H9 (cell line): ENCODE results near the gene ASGR2. TPM values are rescaled to one million over a fixed set of nuclear protein-coding genes. Genes with fewer than 3 reads are reported as not detected.
A peak's percentile ranks its signal among the peaks of the same experiment; 100 is the strongest.

Experiments used
- DNase-seq: peaks from one replicate; pipeline ENCODE4 v3.0.0-alpha.2; 2017
- H2AFZ ChIP-seq: one replicate; pipeline ENCODE4 v1.6.1; 2013; ENCODE audit warnings: mild to moderate bottlenecking, low read length, control low read depth, moderate library complexity
- H2AK5ac ChIP-seq: 2 replicates; pipeline ENCODE4 v1.6.1; 2013; ENCODE audit warnings: low read length, control low read depth, mixed read lengths; ENCODE audit not compliant: insufficient read length
- H2BK120ac ChIP-seq: one replicate; pipeline ENCODE4 v1.6.1; 2013; ENCODE audit warnings: low read depth, mild to moderate bottlenecking, low read length, control low read depth, inconsistent platforms; ENCODE audit not compliant: poor library complexity, severe bottlenecking
- H2BK12ac ChIP-seq: 2 replicates; pipeline ENCODE4 v1.6.1; 2013; ENCODE audit warnings: low read length, control low read depth, mixed read lengths, low read depth; ENCODE audit not compliant: insufficient read length
- H2BK15ac ChIP-seq: 2 replicates; pipeline ENCODE4 v1.6.1; 2013; ENCODE audit warnings: low read depth, low read length, control low read depth
- H2BK20ac ChIP-seq: one replicate; pipeline ENCODE4 v1.6.1; 2013; ENCODE audit warnings: low read depth, mild to moderate bottlenecking, low read length, control low read depth, inconsistent platforms; ENCODE audit not compliant: poor library complexity, severe bottlenecking
- H2BK5ac ChIP-seq: 2 replicates; pipeline ENCODE4 v1.6.1; 2013; ENCODE audit warnings: low read length, control low read depth, mixed read lengths; ENCODE audit not compliant: insufficient read length
- H3K14ac ChIP-seq: 2 replicates; pipeline ENCODE4 v1.6.1; 2013; ENCODE audit warnings: low read length, control low read depth; ENCODE audit not compliant: insufficient read depth
- H3K18ac ChIP-seq: 2 replicates; pipeline ENCODE4 v1.6.1; 2013; ENCODE audit warnings: low read depth, mild to moderate bottlenecking, mixed read lengths, low read length, control low read depth; ENCODE audit not compliant: insufficient read length
- H3K23ac ChIP-seq: 2 replicates; pipeline ENCODE4 v1.6.1; 2013; ENCODE audit warnings: low read length, control low read depth, mixed read lengths, low read depth; ENCODE audit not compliant: insufficient read length
- H3K23me2 ChIP-seq: 2 replicates; pipeline ENCODE4 v1.6.1; 2013; ENCODE audit warnings: low read depth, mild to moderate bottlenecking, mixed read lengths, low read length, control low read depth; ENCODE audit not compliant: insufficient read length, poor library complexity, severe bottlenecking
- H3K27ac ChIP-seq: 2 replicates; pipeline ENCODE4 v1.5.1; 2013; ENCODE audit warnings: low read length, control low read depth, mixed read lengths, low read depth; ENCODE audit not compliant: insufficient read length
- H3K27me3 ChIP-seq: 2 replicates; pipeline ENCODE4 v1.6.1; 2013; ENCODE audit warnings: low read length, control low read depth, inconsistent platforms; ENCODE audit not compliant: insufficient read depth
- H3K4ac ChIP-seq: 2 replicates; pipeline ENCODE4 v1.6.1; 2013; ENCODE audit warnings: low read depth, mild to moderate bottlenecking, control low read depth, inconsistent platforms, low read length, moderate library complexity
- H3K4me1 ChIP-seq: 2 replicates; pipeline ENCODE4 v1.6.1; 2013; ENCODE audit warnings: low read length, control low read depth, inconsistent platforms; ENCODE audit not compliant: insufficient read depth
- H3K4me2 ChIP-seq: 2 replicates; pipeline ENCODE4 v1.6.1; 2013; ENCODE audit warnings: low read length, control low read depth, mixed read lengths; ENCODE audit not compliant: insufficient read length, insufficient read depth
- H3K56ac ChIP-seq: 2 replicates; pipeline ENCODE4 v1.6.1; 2013; ENCODE audit warnings: low read depth, mild to moderate bottlenecking, mixed read lengths, low read length, control low read depth; ENCODE audit not compliant: insufficient read length
- H3K79me1 ChIP-seq: 2 replicates; pipeline ENCODE4 v1.6.1; 2013; ENCODE audit warnings: low read depth, mild to moderate bottlenecking, moderate library complexity, low read length, control low read depth, inconsistent platforms; ENCODE audit not compliant: insufficient read depth, poor library complexity, severe bottlenecking
- H3K79me2 ChIP-seq: 2 replicates; pipeline ENCODE4 v1.6.1; 2013; ENCODE audit warnings: low read length, control low read depth, inconsistent platforms; ENCODE audit not compliant: insufficient read depth
- H3K9ac ChIP-seq: 2 replicates; pipeline ENCODE4 v1.6.1; 2013; ENCODE audit warnings: low read length, control low read depth, mixed read lengths; ENCODE audit not compliant: insufficient read length; ENCODE audit errors: extremely low read depth
- H3K9me3 ChIP-seq: one replicate; pipeline ENCODE4 v1.6.1; 2013; ENCODE audit warnings: low read depth, low read length, inconsistent platforms; ENCODE audit not compliant: control insufficient read depth
- H3T11ph ChIP-seq: one replicate; pipeline ENCODE4 v1.6.1; 2013; ENCODE audit warnings: mild to moderate bottlenecking, low read length, control low read depth, inconsistent platforms
- H4K20me1 ChIP-seq: one replicate; pipeline ENCODE4 v1.6.1; 2013; ENCODE audit not compliant: control insufficient read depth, insufficient read length, insufficient read depth
- H4K5ac ChIP-seq: 2 replicates; pipeline ENCODE4 v1.6.1; 2013; ENCODE audit warnings: low read depth, mild to moderate bottlenecking, mixed read lengths, low read length, control low read depth; ENCODE audit not compliant: insufficient read length
- H4K8ac ChIP-seq: replicated peaks from 2 replicates; pipeline ENCODE4 v1.6.1; 2013; ENCODE audit warnings: low read length, control low read depth, mixed read lengths, low read depth; ENCODE audit not compliant: insufficient read length
- H4K91ac ChIP-seq: 2 replicates; pipeline ENCODE4 v1.6.1; 2013; ENCODE audit warnings: low read depth, mild to moderate bottlenecking, moderate library complexity, mixed read lengths, low read length, control low read depth; ENCODE audit not compliant: insufficient read length
- H3K27ac Mint-ChIP-seq, 3 experiments: 2 replicates in 2 of 3; 3 replicates in 1 of 3; pipeline ENCODE4 v1.8.0; 2020 to 2021; ENCODE audit warnings: mixed read lengths in 3 of 3, mild to moderate bottlenecking in 1 of 3, moderate library complexity in 1 of 3
- H3K27me3 Mint-ChIP-seq: 2 replicates; pipeline ENCODE4 v1.8.0; 2021; ENCODE audit warnings: low read depth, mild to moderate bottlenecking, moderate library complexity, mixed read lengths
- H3K36me3 Mint-ChIP-seq, 3 experiments: 2 replicates in 2 of 3; 3 replicates in 1 of 3; pipeline ENCODE4 v1.8.0; 2020 to 2021; ENCODE audit warnings: low read depth in 3 of 3, mixed read lengths in 3 of 3; ENCODE audit not compliant: insufficient read depth in 1 of 3
- H3K4me1 Mint-ChIP-seq, 2 experiments: 2 replicates each; pipeline ENCODE4 v1.8.0; 2020; ENCODE audit warnings: mixed read lengths in 2 of 2
- H3K4me3 Mint-ChIP-seq, 2 experiments: 2 replicates in 1 of 2; 3 replicates in 1 of 2; pipeline ENCODE4 v1.8.0; 2020 to 2021; ENCODE audit warnings: mild to moderate bottlenecking in 2 of 2, mixed read lengths in 2 of 2, moderate library complexity in 1 of 2
- H3K9me3 Mint-ChIP-seq, 2 experiments: 2 replicates in 1 of 2; 3 replicates in 1 of 2; pipeline ENCODE4 v1.8.0; 2020; ENCODE audit warnings: mild to moderate bottlenecking in 2 of 2, mixed read lengths in 2 of 2, moderate library complexity in 1 of 2
- WGBS: extraction: QIAGEN DNeasy Blood & Tissue Kit; methylation state at CpG from one replicate; pipeline ENCODE4 v1.1.7; 2013; ENCODE audit warnings: missing lambda C conversion rate, low lambda C conversion rate, mixed read lengths; ENCODE audit not compliant: insufficient read length; ENCODE audit errors: extremely low coverage; 5-methylcytosine and 5-hydroxymethylcytosine counted together
- total RNA-seq: library from RNA; stranded (reverse); gene quantifications from 2 replicates; pipeline ENCODE4 v1.2.1, GENCODE V29; 2021
- TF ChIP-seq, protein P1 (sequence below): fragments of 200-600 bp; sonication (generic); conservative IDR thresholded peaks from 3 replicates; pipeline ENCODE4 v1.8.0; 2021; ENCODE audit warnings: antibody characterized with exemption, mild to moderate bottlenecking

The ASGR2 gene
- total RNA-seq, 1 experiment from 2014 or later: not detected

DNA sequence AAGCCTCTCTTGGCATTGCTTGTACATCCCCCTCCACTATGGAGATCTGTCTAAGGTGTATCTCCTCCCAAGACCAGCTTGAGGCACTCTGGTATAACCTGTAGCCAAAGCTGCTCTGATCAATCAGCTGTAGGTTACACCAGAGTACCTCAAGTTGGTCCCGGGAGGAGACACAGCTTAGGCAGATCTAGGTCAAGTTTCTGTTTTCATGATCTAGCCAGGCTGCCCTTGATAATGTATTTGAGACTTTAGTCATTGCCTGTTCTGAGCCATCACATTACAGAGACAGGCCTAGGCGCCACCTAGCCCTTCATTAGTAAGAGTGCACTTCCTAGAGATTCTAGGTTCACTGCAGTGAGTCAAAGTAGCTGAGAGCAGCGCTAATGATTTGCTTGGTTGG lies 33.1 kb upstream of the ASGR2 start:
- Mint-ChIP-seq H3K27me3 (peaks cover 9% of the 10 kb centered on the region), H3K4me3 (no peak overlapping the region), H3K9me3 (no peaks in the 10 kb centered on the region), H3K36me3 (no peaks in the 10 kb centered on the region), H3K27ac (peak overlapping the region in 2 of 3 experiments; percentile 6 to 33; a peak in 1 of 7 replicates), H3K4me1 (peaks cover 8 to 16% of the 10 kb centered on the region in 2 experiments)
- no peak overlapping the region for H3K4ac ChIP-seq
- no peak overlapping the region for H3K18ac ChIP-seq
- no peaks in the 10 kb centered on the region for H4K20me1 ChIP-seq
- H2BK15ac ChIP-seq: no peak overlapping the region
- H4K8ac ChIP-seq: no peak overlapping the region
- no peaks in the 10 kb centered on the region for H3K27me3 ChIP-seq
- H2AFZ ChIP-seq: no peak overlapping the region
- no peak overlapping the region for H2BK120ac ChIP-seq
- no peak overlapping the region for H2BK20ac ChIP-seq
- no peak overlapping the region for H3K14ac ChIP-seq
- no peaks in the 10 kb centered on the region for H3K9me3 ChIP-seq
- no CpG with 5 or more reads among the region's 3 CpGs for WGBS
- DNase-seq: no peak
- H2BK12ac ChIP-seq: no peak overlapping the region
- H3K9ac ChIP-seq: no peak overlapping the region
- H4K5ac ChIP-seq: no peak overlapping the region
- H3K23ac ChIP-seq: no peak overlapping the region
- H4K91ac ChIP-seq: no peak overlapping the region
- H2AK5ac ChIP-seq: no peak overlapping the region
- no peak overlapping the region for H2BK5ac ChIP-seq
- no peak overlapping the region for H3K4me2 ChIP-seq
- H3K27ac ChIP-seq: no peak overlapping the region
- no peaks in the 10 kb centered on the region for H3K79me1 ChIP-seq
- TF ChIP-seq, protein P1, sequence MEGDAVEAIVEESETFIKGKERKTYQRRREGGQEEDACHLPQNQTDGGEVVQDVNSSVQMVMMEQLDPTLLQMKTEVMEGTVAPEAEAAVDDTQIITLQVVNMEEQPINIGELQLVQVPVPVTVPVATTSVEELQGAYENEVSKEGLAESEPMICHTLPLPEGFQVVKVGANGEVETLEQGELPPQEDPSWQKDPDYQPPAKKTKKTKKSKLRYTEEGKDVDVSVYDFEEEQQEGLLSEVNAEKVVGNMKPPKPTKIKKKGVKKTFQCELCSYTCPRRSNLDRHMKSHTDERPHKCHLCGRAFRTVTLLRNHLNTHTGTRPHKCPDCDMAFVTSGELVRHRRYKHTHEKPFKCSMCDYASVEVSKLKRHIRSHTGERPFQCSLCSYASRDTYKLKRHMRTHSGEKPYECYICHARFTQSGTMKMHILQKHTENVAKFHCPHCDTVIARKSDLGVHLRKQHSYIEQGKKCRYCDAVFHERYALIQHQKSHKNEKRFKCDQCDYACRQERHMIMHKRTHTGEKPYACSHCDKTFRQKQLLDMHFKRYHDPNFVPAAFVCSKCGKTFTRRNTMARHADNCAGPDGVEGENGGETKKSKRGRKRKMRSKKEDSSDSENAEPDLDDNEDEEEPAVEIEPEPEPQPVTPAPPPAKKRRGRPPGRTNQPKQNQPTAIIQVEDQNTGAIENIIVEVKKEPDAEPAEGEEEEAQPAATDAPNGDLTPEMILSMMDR: no peak; the same call in 2 of the 3 replicates
- no peak overlapping the region for H3K56ac ChIP-seq
- H3K79me2 ChIP-seq: no peaks in the 10 kb centered on the region
- H3K4me1 ChIP-seq: no peaks in the 10 kb centered on the region
- H3K23me2 ChIP-seq: no peaks in the 10 kb centered on the region
- no peak overlapping the region for H3T11ph ChIP-seq
